ENCODE measurements around the gene MYO15B.
A peak's percentile ranks its signal among the peaks of the same experiment; 100 is the strongest.
"Not testable (repeated sequence)": the region's sequence is repeated elsewhere in the genome, so short reads cannot be mapped to it uniquely, and the experiment has no call there.

The MYO15B gene

GRCh38 chr17:75638039-75638438, 50.4 kb downstream of the MYO15B start:
- not testable (repeated sequence) for DNase-seq

- no peak for DNase-seq
Measured at GRCh38 chr17:75638893-75639292, 51.3 kb downstream of the MYO15B start.

- no peak for DNase-seq
Measured at GRCh38 chr17:75639327-75639726, 51.7 kb downstream of the MYO15B start.

- DNase-seq, result no peak
Measured at GRCh38 chr17:75639771-75640555, 52.4 kb downstream of the MYO15B start.

GRCh38 chr17:75640556-75641119, 53.0 kb downstream of the MYO15B start:
- peak; percentile 18 for DNase-seq

- no peak for DNase-seq
Measured at GRCh38 chr17:75641343-75641742, 53.7 kb downstream of the MYO15B start.

GRCh38 chr17:75642182-75642783, 54.7 kb downstream of the MYO15B start:
- DNase-seq, result no peak

DNA sequence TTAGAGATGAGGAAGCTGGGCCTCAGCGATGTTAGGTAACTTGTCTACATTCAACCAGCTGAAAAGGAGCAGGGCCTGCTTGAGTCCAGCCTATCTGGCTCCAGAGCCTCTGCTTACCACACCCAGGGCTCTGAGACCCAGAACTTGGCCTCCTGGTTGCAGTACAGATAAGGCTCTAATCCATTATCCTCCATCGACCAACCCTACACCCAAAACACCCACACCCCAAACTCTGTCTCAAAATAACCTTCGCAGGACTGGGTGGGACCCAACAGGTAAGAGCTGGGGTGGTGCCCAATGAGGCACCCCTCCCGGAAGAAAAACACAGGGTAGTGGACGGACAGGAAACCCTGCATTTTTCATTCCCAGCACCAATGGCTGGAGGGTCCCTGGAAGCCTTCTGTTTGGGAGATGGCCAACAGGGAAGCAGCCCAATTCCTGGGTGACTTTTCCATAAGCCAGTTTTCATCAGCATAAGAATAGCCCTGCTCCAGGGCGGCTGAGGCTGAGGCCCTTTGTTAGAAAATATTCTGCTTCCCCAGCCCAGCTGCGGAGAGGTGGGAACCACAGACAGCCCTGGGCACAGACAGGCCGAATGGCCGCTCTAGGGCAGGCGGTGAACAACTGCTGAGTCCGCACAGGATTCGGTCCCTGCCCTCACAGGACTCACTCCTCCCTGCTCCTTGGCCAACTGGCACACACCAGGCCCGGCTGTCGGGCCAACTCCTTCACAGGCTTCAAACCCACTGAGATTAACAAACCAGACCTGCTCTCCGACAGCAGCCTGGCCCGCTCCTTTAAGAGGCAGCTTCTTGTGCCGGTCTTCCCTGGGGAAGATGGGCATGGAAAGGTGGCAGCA, 55.4 kb downstream of the MYO15B start:
- DNase-seq, result no peak

GRCh38 chr17:75643643-75644017, 56.0 kb downstream of the MYO15B start:
- DNase-seq, result no peak

- DNase-seq, result no peak
Measured at GRCh38 chr17:75645501-75645888, 57.9 kb downstream of the MYO15B start.

DNA sequence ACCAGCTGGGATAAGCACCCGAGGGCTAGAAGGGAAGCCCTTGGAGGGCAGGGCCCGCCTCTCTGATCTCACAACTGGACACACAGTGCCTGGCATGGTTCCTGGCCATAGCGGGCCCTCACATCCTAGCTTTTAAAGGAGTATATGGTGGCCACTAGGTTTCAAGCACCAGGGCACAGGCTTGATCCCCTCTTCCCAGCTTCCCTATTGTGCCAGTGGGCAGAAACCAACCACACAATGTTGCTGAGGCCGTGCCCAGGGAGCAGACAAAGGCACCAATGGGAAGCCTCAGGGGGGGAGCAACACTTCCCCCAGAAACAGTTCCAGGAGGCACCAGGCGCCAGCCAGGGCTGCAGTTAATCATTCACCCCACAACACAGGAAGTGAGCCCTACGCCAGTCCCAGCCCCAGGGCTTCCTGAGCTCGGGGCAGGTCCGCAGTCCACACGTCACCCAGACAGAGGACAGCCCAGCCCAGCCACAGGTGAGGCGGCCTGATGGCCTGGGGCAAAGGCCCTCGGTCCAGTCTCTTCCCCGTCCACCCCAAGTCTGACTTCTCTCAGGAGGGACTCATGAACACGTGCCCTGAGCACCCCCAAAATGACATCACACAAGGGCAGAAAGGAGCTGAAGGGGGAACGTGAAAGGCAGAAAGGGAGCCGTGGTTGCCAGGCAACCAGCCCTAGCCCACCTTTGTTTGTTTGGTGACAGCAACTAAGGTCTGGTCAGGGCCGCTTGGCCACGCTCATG, 58.5 kb downstream of the MYO15B start:
- peak; percentile 67 for DNase-seq

GRCh38 chr17:75646638-75646992, 59.0 kb downstream of the MYO15B start:
- no peak for DNase-seq

- no peak for DNase-seq
Measured at GRCh38 chr17:75647061-75647460, 59.5 kb downstream of the MYO15B start.

DNA sequence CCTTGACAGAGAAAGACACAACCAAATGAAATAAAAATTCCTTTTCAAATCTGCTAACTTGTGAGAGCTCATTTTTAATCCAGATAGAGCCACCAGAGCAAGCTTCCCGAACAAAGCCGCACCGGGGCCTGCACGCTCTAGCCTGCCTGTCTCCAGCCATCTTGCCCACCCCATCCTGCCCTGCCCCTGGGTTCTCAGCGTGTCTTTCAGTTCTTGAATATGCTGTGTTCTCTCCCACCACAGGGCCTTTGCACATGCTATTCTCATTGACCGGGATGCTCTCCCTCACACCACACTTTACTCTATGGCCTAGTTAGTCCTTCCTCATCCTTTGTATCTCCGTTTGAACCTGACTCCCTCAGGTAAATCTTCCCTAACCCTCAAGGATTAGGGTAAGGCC, 60.3 kb downstream of the MYO15B start:
- DNase-seq, result no peak

GRCh38 chr17:75649687-75650086, 62.1 kb downstream of the MYO15B start:
- no peak for DNase-seq

- no peak for DNase-seq
Measured at GRCh38 chr17:75650874-75651273, 63.3 kb downstream of the MYO15B start.

DNA sequence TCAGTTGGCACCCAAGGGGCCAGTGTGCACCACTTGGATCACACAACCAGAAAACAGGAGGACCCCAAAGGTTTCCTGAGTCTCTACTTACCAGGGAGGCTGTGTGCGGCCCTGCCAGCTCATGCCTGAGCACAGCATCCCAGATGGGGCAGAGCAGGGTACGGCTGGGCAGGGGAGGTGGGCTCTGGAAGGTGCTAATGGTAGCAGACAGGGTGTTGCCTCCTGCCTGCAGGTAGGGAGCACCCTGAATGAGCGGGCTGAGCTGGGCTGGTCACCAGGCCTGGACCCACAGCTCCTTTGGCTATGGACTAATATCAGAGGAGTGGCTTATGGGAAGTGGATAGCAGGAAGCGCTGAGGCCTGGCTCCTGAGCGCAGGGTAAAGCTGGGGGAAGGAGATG, 64.7 kb downstream of the MYO15B start:
- DNase-seq, result no peak

DNA sequence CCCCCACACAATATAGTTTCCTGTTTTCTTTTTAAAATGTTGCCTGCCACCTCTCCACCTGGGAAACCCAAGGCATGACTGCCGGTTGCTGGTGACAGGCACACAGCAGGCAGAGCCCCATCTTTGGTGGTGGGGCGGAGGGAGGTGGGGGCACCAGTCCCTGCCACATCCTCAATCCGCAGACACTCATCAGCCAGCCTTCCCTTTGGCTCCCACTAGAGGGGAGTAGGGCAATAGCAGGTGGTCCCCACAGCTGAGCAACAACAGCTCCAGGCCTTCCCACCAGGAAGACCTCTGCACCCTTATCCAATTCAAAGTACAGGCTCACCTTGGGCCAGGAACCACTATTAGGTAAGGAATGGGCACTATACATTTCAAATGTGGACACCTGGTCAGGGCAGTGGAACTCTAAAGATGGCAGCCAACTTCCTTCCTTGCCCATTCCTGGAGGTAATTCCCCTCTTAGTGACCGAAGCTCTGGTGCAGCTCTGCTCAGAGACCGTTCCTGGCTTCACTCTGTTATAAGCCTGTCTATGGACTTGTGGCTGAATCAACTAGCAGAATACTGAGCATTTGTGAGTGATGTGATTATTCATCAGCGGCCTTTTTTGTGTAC, 65.4 kb downstream of the MYO15B start:
- DNase-seq, result no peak

DNA sequence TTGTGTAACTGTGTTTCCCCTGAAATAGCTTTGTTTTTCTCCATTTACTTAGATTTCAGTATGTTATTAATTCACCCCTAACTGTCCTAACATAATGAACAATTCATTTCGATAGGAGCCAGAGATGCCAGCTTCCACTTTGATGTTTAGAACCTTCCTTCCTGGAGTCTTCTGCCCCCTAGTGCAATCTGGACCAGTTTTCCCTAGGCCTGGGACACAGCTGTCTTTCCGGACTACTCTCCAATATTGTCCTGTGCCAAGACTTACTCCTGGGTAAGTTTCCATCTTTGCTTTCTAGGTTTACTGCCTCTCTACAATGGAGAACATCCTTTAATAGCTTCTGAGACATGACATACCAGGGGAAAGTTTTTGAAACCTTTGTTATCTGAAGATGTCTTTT, 66.6 kb downstream of the MYO15B start:
- no peak for DNase-seq

DNA sequence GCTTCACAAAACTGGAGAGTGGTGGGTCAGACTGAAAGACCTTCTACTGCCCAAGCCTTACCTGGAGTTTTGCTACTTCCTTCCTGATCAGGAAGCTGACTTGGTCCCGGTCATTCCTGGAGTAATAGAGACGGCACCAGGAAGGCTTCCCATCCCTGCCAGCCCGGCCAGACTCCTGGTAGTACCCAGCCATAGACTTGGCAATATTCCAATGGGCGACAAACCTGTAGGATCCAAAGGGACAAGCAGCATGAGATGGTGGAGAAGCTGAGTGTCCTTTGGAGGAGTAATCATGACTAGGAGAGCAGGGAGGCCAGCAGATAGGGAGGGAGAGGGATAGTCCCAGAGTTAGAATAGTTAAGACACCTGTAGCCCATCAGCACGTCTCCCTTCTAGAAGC, 70.6 kb downstream of the MYO15B start:
- no peak for DNase-seq

DNA sequence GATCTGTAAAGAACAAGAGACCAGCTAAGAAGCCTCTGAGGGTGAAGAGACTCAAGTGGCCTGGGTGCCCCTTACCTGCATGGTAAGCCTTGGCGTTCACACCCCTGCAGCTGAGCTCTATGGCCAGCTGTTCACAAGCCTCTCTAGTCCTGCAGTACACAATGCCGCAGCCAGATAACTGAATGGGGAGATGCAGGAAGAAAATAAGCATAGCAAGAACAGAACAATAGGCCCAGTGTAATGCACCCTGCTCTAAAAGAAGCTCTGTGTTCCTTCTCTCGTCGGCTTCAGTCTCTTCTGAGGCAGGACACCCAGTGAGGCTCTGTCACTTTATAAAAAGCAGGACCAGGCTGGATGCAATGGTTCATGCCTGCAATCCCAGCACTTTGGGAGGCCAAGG, 73.9 kb downstream of the MYO15B start:
- no peak for DNase-seq

- no peak for DNase-seq
Measured at GRCh38 chr17:75662511-75662910, 74.9 kb downstream of the MYO15B start.
